ENCODE data around the gene KCNE1. TPM values are rescaled to one million over a fixed set of nuclear protein-coding genes. Genes with fewer than 3 reads are reported as not detected.

Gene KCNE1
- total and polyA plus RNA-seq, 2 experiments from 2014 or later, result 0.29 to 2.3 TPM

- Histone ChIP-seq H3K9me3 (ENCODE audit: low read depth) (no peaks in the 10 kb centered on the region), H3K36me3 (no peaks in the 10 kb centered on the region), H3K4me1 (ENCODE audit: low read depth) (peaks cover 38% of the 10 kb centered on the region), H3K27me3 (no peaks in the 10 kb centered on the region), H3K27ac (peak overlapping the region; percentile 95), H3K4me3 (no peak overlapping the region)
- peak; percentile 91 to 100 for DNase-seq (ENCODE audit: low read depth in 1 of 2, low spot score in 1 of 2)
- no peak for TF ChIP-seq CTCF (IDR thresholded peaks at IDR 0.05; ENCODE audit: low read depth, low read length)
These were observed 14.7 kb upstream of the KCNE1 start for GRCh38 chr21:34526618-34527290.

GRCh38 chr21:34526241-34526617 is 14.2 kb upstream of the KCNE1 start:
- H3K27ac ChIP-seq, result peak overlapping the region; percentile 95
- H3K4me3 ChIP-seq, result no peak overlapping the region
- H3K9me3 ChIP-seq (ENCODE audit: low read depth), result no peaks in the 10 kb centered on the region
- no peak for TF ChIP-seq CTCF (IDR thresholded peaks at IDR 0.05; ENCODE audit: low read depth, low read length)
- H3K36me3 ChIP-seq, result no peaks in the 10 kb centered on the region
- DNase-seq (ENCODE audit: low read depth in 1 of 2, low spot score in 1 of 2), result peak in 1 of 2 donors; percentile 56
- no peaks in the 10 kb centered on the region for H3K27me3 ChIP-seq
- H3K4me1 ChIP-seq (ENCODE audit: low read depth), result peaks cover 33% of the 10 kb centered on the region

GRCh38 chr21:34524646-34525601 is 12.9 kb upstream of the KCNE1 start:
- Histone ChIP-seq H3K27ac (no peak overlapping the region), H3K4me3 (no peak overlapping the region), H3K27me3 (no peaks in the 10 kb centered on the region), H3K36me3 (no peaks in the 10 kb centered on the region), H3K4me1 (ENCODE audit: low read depth) (peaks cover 28% of the 10 kb centered on the region), H3K9me3 (ENCODE audit: low read depth) (no peaks in the 10 kb centered on the region)
- peak in 1 of 2 donors; percentile 71 for DNase-seq (ENCODE audit: low read depth in 1 of 2, low spot score in 1 of 2)
- TF ChIP-seq CTCF (IDR thresholded peaks at IDR 0.05; ENCODE audit: low read depth, low read length), result no peak

- Histone ChIP-seq H3K9me3 (ENCODE audit: low read depth) (no peaks in the 10 kb centered on the region), H3K36me3 (no peaks in the 10 kb centered on the region), H3K4me1 (ENCODE audit: low read depth) (peaks cover 28% of the 10 kb centered on the region), H3K27me3 (no peaks in the 10 kb centered on the region), H3K27ac (no peak overlapping the region), H3K4me3 (no peak overlapping the region)
- no peak for TF ChIP-seq CTCF (IDR thresholded peaks at IDR 0.05; ENCODE audit: low read depth, low read length)
- no peak for DNase-seq (ENCODE audit: low read depth in 1 of 2, low spot score in 1 of 2)
These were observed 11.1 kb upstream of the KCNE1 start for GRCh38 chr21:34523019-34523555.

GRCh38 chr21:34522284-34522683 is 10.3 kb upstream of the KCNE1 start:
- peaks cover 25% of the 10 kb centered on the region for H3K4me1 ChIP-seq (ENCODE audit: low read depth)
- H3K27me3 ChIP-seq, result no peaks in the 10 kb centered on the region
- H3K27ac ChIP-seq, result no peak overlapping the region
- no peak overlapping the region for H3K4me3 ChIP-seq
- TF ChIP-seq CTCF (IDR thresholded peaks at IDR 0.05; ENCODE audit: low read depth, low read length), result no peak
- no peaks in the 10 kb centered on the region for H3K36me3 ChIP-seq
- no peak for DNase-seq (ENCODE audit: low read depth in 1 of 2, low spot score in 1 of 2)
- H3K9me3 ChIP-seq (ENCODE audit: low read depth), result no peaks in the 10 kb centered on the region

All from cardiac muscle cell (in vitro differentiated cells and primary cell).